CD4-positive, alpha-beta T cell (primary cell): ENCODE data around the gene TP53BP2. TPM values are rescaled to one million over a fixed set of nuclear protein-coding genes. Genes with fewer than 3 reads are reported as not detected.
"Not testable (repeated sequence)": the region's sequence is repeated elsewhere in the genome, so short reads cannot be mapped to it uniquely, and the experiment has no call there.

Experiments used
- ATAC-seq: fragments of 200-7000 bp; cut with Tn5 transposase; one replicate; pipeline ENCODE4 v1.10.0; 2022; ENCODE audit warnings: mild to moderate bottlenecking; ENCODE audit not compliant: poor library complexity
- CTCF ChIA-PET: fragments of 350-600 bp; sonication (Branson Sonifier 250); formaldehyde crosslinking; loops from one replicate; lab custom pipeline; 2021; ENCODE audit warnings: antibody characterized with exemption, inconsistent platforms; lab: Charles Lee
- POLR2A ChIA-PET: fragments of 350-600 bp; sonication (Branson Sonifier 250); formaldehyde crosslinking; loops from one replicate; lab custom pipeline; 2021; ENCODE audit warnings: antibody characterized with exemption, inconsistent platforms; lab: Charles Lee
- DNase-seq, 14 experiments: peaks; one replicate each; pipeline ENCODE4 v3.0.0-alpha.2; 2013 to 2020; ENCODE audit warnings: mixed read lengths in 2 of 14
- H3K27ac ChIP-seq, 2 donors: one replicate each; pipeline versions ENCODE4 v1.5.1 to v1.7.0; 2013; ENCODE audit warnings: low read length in 2 of 2, low read depth in 1 of 2, mild to moderate bottlenecking in 1 of 2
- H3K27me3 ChIP-seq, 2 experiments: 1 replicate in 1 of 2; 2 replicates in 1 of 2; pipeline versions ENCODE4 v1.6.1 to v1.7.0; 2013; ENCODE audit warnings: low read length in 2 of 2, control low read depth in 1 of 2, mild to moderate bottlenecking in 1 of 2, moderate library complexity in 1 of 2; ENCODE audit not compliant: insufficient read depth in 2 of 2, control insufficient read depth in 1 of 2
- H3K36me3 ChIP-seq: one replicate; pipeline ENCODE4 v1.6.1; 2013; ENCODE audit warnings: low read length, control low read depth; ENCODE audit not compliant: insufficient read depth
- H3K4me1 ChIP-seq: one replicate; pipeline ENCODE4 v1.6.1; 2013; ENCODE audit warnings: low read length, control low read depth; ENCODE audit not compliant: insufficient read depth
- H3K4me3 ChIP-seq: one replicate; pipeline ENCODE4 v1.5.1; 2013; ENCODE audit warnings: mild to moderate bottlenecking, low read length, moderate library complexity
- H3K9me3 ChIP-seq, 2 experiments: 1 replicate in 1 of 2; 2 replicates in 1 of 2; pipeline versions ENCODE4 v1.6.1 to v1.7.0; 2013; ENCODE audit warnings: low read length in 2 of 2, mild to moderate bottlenecking in 2 of 2, control low read depth in 1 of 2, moderate library complexity in 1 of 2; ENCODE audit not compliant: control insufficient read depth in 1 of 2, insufficient read depth in 1 of 2
- H3K27ac Mint-ChIP-seq: one replicate; pipeline ENCODE4 v1.8.0; 2020; ENCODE audit warnings: mixed read lengths
- H3K27me3 Mint-ChIP-seq: one replicate; pipeline ENCODE4 v1.8.0; 2021; ENCODE audit warnings: mixed read lengths
- H3K36me3 Mint-ChIP-seq: one replicate; pipeline ENCODE4 v1.8.0; 2021; ENCODE audit warnings: low read depth, mixed read lengths
- H3K4me1 Mint-ChIP-seq: one replicate; pipeline ENCODE4 v1.8.0; 2021; ENCODE audit warnings: low read depth, mixed read lengths
- H3K4me3 Mint-ChIP-seq: one replicate; pipeline ENCODE4 v1.8.0; 2020; ENCODE audit warnings: mild to moderate bottlenecking, mixed read lengths
- H3K9me3 Mint-ChIP-seq: one replicate; pipeline ENCODE4 v1.8.0; 2020; ENCODE audit warnings: mixed read lengths
- CTCF ChIP-seq: fragments of 200-600 bp; IDR thresholded peaks from one replicate; pipeline ENCODE4 v1.8.0; 2022; ENCODE audit warnings: antibody characterized with exemption, mild to moderate bottlenecking
- intact Hi-C, 2 experiments: fragments of 100-400 bp; cut with DNase I in 1 of 2; cut with micrococcal nuclease in 1 of 2; formaldehyde crosslinking; loops; one replicate each; pipeline versions ENCODE4 v1.15.1 to v1.9.0; 2023 to 2025; cut with DNase I, micrococcal nuclease
- total RNA-seq, 174 experiments: library from RNA in 2 of 174; stranded (reverse) in 2 of 174; gene quantifications; one replicate each; pipeline ENCODE4 v1.2.3 and lab custom pipeline; 2021 to 2026

TP53BP2 gene
- total RNA-seq, 2 experiments from 2014 or later: 104 to 119 TPM

- Histone ChIP-seq H3K27me3 (no peaks in the 10 kb centered on the region), H3K4me1 (peaks cover 15% of the 10 kb centered on the region), H3K27ac (no peak overlapping the region), H3K36me3 (peaks cover 31% of the 10 kb centered on the region), H3K9me3 (no peaks in the 10 kb centered on the region), H3K4me3 (no peak overlapping the region)
- H3K36me3 Mint-ChIP-seq: peaks cover 78% of the 10 kb centered on the region
- TF ChIP-seq CTCF: no peak
- H3K27me3 Mint-ChIP-seq: no peaks in the 10 kb centered on the region
- no peaks in the 10 kb centered on the region for H3K9me3 Mint-ChIP-seq
- ChIA-PET CTCF (interaction anchor here (1.3 to 2.8 kb wide), 4 partner anchors 14 to 100 kb away, joined by 3 to 38 read pairs (median 8); partner anchors contain the start of gene TP53BP2), POLR2A (interaction anchor here (3.2 kb wide), 1 partner anchor 35 kb away, joined by 30 read pairs; the partner anchor contains the start of gene TP53BP2)
- DNase-seq: no peak
- no peak overlapping the region for H3K4me3 Mint-ChIP-seq
- H3K27ac Mint-ChIP-seq: no peak overlapping the region
- peaks cover 31% of the 10 kb centered on the region for H3K4me1 Mint-ChIP-seq
- ATAC-seq: no peak
- intact Hi-C loops: loop anchor here (2.0 to 10.0 kb wide), 4 partner anchors 97 to 524 kb away; partner anchors contain the start of gene NVL (in 1 of the 2)
Measured at GRCh38 chr1:223810586-223810985, 35.2 kb downstream of the TP53BP2 start.

DNA sequence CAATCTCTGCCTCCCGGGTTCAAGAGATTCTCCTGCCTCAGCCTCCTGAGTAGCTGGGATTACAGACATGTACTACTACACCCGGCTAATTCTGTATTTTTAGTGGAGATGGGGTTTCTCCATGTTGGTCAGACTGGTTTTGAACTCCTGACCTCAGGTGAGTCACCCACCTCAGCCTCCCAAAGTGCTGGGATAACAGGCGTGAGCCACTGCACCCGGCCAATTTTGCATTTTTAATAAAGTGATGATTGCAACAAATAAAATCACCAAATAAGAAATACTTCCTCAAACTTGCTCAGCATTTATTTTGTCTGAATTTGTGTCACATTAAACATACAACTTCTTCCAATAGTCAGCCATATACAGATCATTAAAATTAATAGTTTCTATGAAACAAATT lies 35.8 kb downstream of the TP53BP2 start:
- H3K27me3 ChIP-seq, H3K4me3 Mint-ChIP-seq, H3K27me3 Mint-ChIP-seq, ATAC-seq, POLR2A ChIA-PET, H3K27ac ChIP-seq, H3K9me3 ChIP-seq, DNase-seq, H3K4me3 ChIP-seq, H3K9me3 Mint-ChIP-seq, H3K27ac Mint-ChIP-seq: not testable (repeated sequence)
- H3K4me1 ChIP-seq: peaks cover 15% of the 10 kb centered on the region
- peaks cover 24% of the 10 kb centered on the region for H3K4me1 Mint-ChIP-seq
- peaks cover 79% of the 10 kb centered on the region for H3K36me3 Mint-ChIP-seq
- CTCF ChIA-PET: interaction anchor here (1.1 to 2.4 kb wide), 2 partner anchors 15 to 61 kb away, joined by 4 to 10 read pairs; no protein-coding TSS in a partner anchor
- peaks cover 37% of the 10 kb centered on the region for H3K36me3 ChIP-seq
- intact Hi-C loops: loop anchor here (2.0 to 10.0 kb wide), 4 partner anchors 97 to 525 kb away; partner anchors contain the start of gene NVL (in 1 of the 2)

GRCh38 chr1:223803211-223803610 lies 42.5 kb downstream of the TP53BP2 start:
- no peaks in the 10 kb centered on the region for H3K9me3 ChIP-seq
- Mint-ChIP-seq H3K4me3 (no peak overlapping the region), H3K27ac (no peak overlapping the region), H3K27me3 (no peaks in the 10 kb centered on the region), H3K9me3 (no peaks in the 10 kb centered on the region), H3K36me3 (peaks cover 96% of the 10 kb centered on the region), H3K4me1 (peaks cover 5% of the 10 kb centered on the region)
- POLR2A ChIA-PET: no interaction called here
- H3K27ac ChIP-seq: no peak overlapping the region
- peaks cover 78% of the 10 kb centered on the region for H3K36me3 ChIP-seq
- no peak for DNase-seq
- no peak for TF ChIP-seq CTCF
- intact Hi-C loops: no loop called here
- H3K27me3 ChIP-seq: no peaks in the 10 kb centered on the region
- H3K4me3 ChIP-seq: no peak overlapping the region
- no peaks in the 10 kb centered on the region for H3K4me1 ChIP-seq
- CTCF ChIA-PET: no interaction called here
- ATAC-seq: no peak

- DNase-seq (no peak), ATAC-seq (no peak)
- no peak overlapping the region for H3K27ac ChIP-seq
- H3K4me1 ChIP-seq: no peaks in the 10 kb centered on the region
- Mint-ChIP-seq H3K36me3 (peaks cover 98% of the 10 kb centered on the region), H3K4me1 (peaks cover 5% of the 10 kb centered on the region), H3K27me3 (no peaks in the 10 kb centered on the region), H3K4me3 (no peak overlapping the region), H3K27ac (no peak overlapping the region), H3K9me3 (no peaks in the 10 kb centered on the region)
- H3K36me3 ChIP-seq: peaks cover 84% of the 10 kb centered on the region
- CTCF ChIA-PET: no interaction called here
- POLR2A ChIA-PET: no interaction called here
- H3K9me3 ChIP-seq: no peaks in the 10 kb centered on the region
- intact Hi-C loops: no loop called here
- H3K27me3 ChIP-seq: no peaks in the 10 kb centered on the region
- H3K4me3 ChIP-seq: no peak overlapping the region
- TF ChIP-seq CTCF: no peak
Measured at GRCh38 chr1:223802602-223803001, 43.1 kb downstream of the TP53BP2 start.
